HepG2 (cell line): ENCODE data around the gene BSND. TPM values are rescaled to one million over a fixed set of nuclear protein-coding genes. Genes with fewer than 3 reads are reported as not detected.

ENCODE experiments used
- JUN ChIP-seq: sonication (generic); formaldehyde crosslinking; IDR thresholded peaks from 2 replicates; pipeline ENCODE4 v1.4.0; 2020; ENCODE audit warnings: mild to moderate bottlenecking, missing genetic modification reagents
- LRRFIP1 ChIP-seq: sonication (generic); formaldehyde crosslinking; conservative IDR thresholded peaks from 2 replicates; pipeline ENCODE4 v1.4.0; 2020; ENCODE audit warnings: missing genetic modification reagents
- MXD3 ChIP-seq: IDR thresholded peaks from 2 replicates; pipeline ENCODE4 v1.6.1; 2016; ENCODE audit warnings: mild to moderate bottlenecking, missing biosample characterization, missing genetic modification reagents
- NFAT5 ChIP-seq: sonication (generic); formaldehyde crosslinking; IDR thresholded peaks from 2 replicates; pipeline ENCODE4 v1.4.0; 2020; ENCODE audit warnings: missing genetic modification reagents
- NFATC3 ChIP-seq: sonication (generic); formaldehyde crosslinking; IDR thresholded peaks from 2 replicates; pipeline ENCODE4 v1.5.1; 2020; ENCODE audit warnings: mild to moderate bottlenecking, missing genetic modification reagents
- RFX1 ChIP-seq: fragments of 450-650 bp; IDR thresholded peaks from 2 replicates; pipeline ENCODE4 v1.6.1; 2017
- RNF2 ChIP-seq: fragments of 450-650 bp; conservative IDR thresholded peaks from 2 replicates; pipeline ENCODE4 v1.6.1; 2016; ENCODE audit warnings: low read depth
- SMAD9 ChIP-seq: sonication (generic); formaldehyde crosslinking; IDR thresholded peaks from 2 replicates; pipeline ENCODE4 v1.5.1; 2020; ENCODE audit warnings: mild to moderate bottlenecking, missing genetic modification reagents
- SMARCE1 ChIP-seq: fragments of 450-650 bp; IDR thresholded peaks from 2 replicates; pipeline ENCODE4 v1.6.1; 2017; ENCODE audit warnings: borderline replicate concordance
- SNAPC4 ChIP-seq: sonication (generic); formaldehyde crosslinking; IDR thresholded peaks from 2 replicates; pipeline ENCODE4 v1.4.0; 2020; ENCODE audit warnings: mild to moderate bottlenecking, missing genetic modification reagents
- ZFX ChIP-seq: sonication (generic); formaldehyde crosslinking; IDR thresholded peaks from 2 replicates; pipeline ENCODE4 v1.4.0; 2020; ENCODE audit warnings: mild to moderate bottlenecking, low read depth, missing genetic modification reagents, moderate library complexity
- ZMAT3 ChIP-seq: sonication (generic); formaldehyde crosslinking; conservative IDR thresholded peaks from 2 replicates; pipeline ENCODE4 v1.7.0; 2021; ENCODE audit warnings: missing genetic modification reagents
- ZMYM4 ChIP-seq: sonication (generic); formaldehyde crosslinking; IDR thresholded peaks from 2 replicates; pipeline ENCODE4 v1.8.1; 2023; ENCODE audit warnings: mild to moderate bottlenecking, missing genetic modification reagents
- ZNF430 ChIP-seq: sonication (generic); formaldehyde crosslinking; IDR thresholded peaks from 2 replicates; pipeline ENCODE4 v1.9.0; 2021; ENCODE audit warnings: mild to moderate bottlenecking, missing genetic modification reagents
- ZNF563 ChIP-seq: sonication (generic); formaldehyde crosslinking; IDR thresholded peaks from 2 replicates; pipeline ENCODE4 v1.8.0; 2022; ENCODE audit warnings: mild to moderate bottlenecking, moderate library complexity, missing genetic modification reagents
- ZSCAN21 ChIP-seq: sonication (generic); formaldehyde crosslinking; IDR thresholded peaks from 2 replicates; pipeline ENCODE4 v1.8.0; 2022; ENCODE audit warnings: mild to moderate bottlenecking, missing genetic modification reagents, moderate library complexity, borderline replicate concordance
- polyA plus RNA-seq, 8 experiments: library from polyadenylated mRNA; depleted of rRNA in 3 of 8; stranded (reverse) in 7 of 8; unstranded in 1 of 8; fragments of >200 nt; fragmentation: Illumina TruSeq in 4 of 8; extraction: Trizol in 4 of 8; gene quantifications; 2 replicates each; pipeline versions ENCODE4 v1.2.1 to v1.2.3, GENCODE V29; 2011 to 2016; ENCODE audit warnings: low read depth in 4 of 8, missing spikeins in 1 of 8, mixed read lengths in 1 of 8; ENCODE audit not compliant: insufficient read depth in 1 of 8
- total RNA-seq, 5 experiments: library from RNA; depleted of rRNA; stranded (reverse); fragments of >200 nt; fragmentation: Illumina TruSeq; extraction: Trizol; gene quantifications; 2 replicates each; pipeline ENCODE4 v1.2.3, GENCODE V29; 2016; ENCODE audit warnings: low read depth in 1 of 5

Gene BSND
- total and polyA plus RNA-seq, 2 of the 13 experiments (the other 11 are each of a cell fraction or from before 2014, with no cell fraction given) = not detected

GRCh38 chr1:55039342-55040082, 40.8 kb downstream of the BSND start, which contains the start of gene PCSK9 (continued):
- TF ChIP-seq NFATC3 (CRISPR knock-in tag) (0 out of 2 replicates have a peak, but pooled peaks have one; percentile 38), ZMAT3 (0 out of 2 replicates have a peak, but pooled peaks have one; percentile 70), ZSCAN21 (peak; percentile 86), ZMYM4 (CRISPR knock-in tag) (peak; percentile 87), JUN (CRISPR knock-in tag) (peak; percentile 56; the same call in 1 of the 2 replicates), RNF2 (peak; percentile 61; the same call in 1 of the 2 replicates), NFAT5 (CRISPR knock-in tag) (peak; percentile 93), SNAPC4 (CRISPR knock-in tag) (peak; percentile 76; the same call in 1 of the 2 replicates), MXD3 (CRISPR knock-in tag) (peak; percentile 91; the same call in 1 of the 2 replicates), RFX1 (no peak), ZFX (CRISPR knock-in tag) (peak; percentile 72), ZNF563 (peak; percentile 81), SMARCE1 (no peak), SMAD9 (peak; percentile 75; the same call in 1 of the 2 replicates), ZNF430 (peak; percentile 96), LRRFIP1 (CRISPR knock-in tag) (no peak)
